ENCODE data around the gene DMRTC2.

GRCh38 chr19:41861846-41862245, 17.0 kb downstream of the DMRTC2 start:
- TF ChIP-seq, protein P1, sequence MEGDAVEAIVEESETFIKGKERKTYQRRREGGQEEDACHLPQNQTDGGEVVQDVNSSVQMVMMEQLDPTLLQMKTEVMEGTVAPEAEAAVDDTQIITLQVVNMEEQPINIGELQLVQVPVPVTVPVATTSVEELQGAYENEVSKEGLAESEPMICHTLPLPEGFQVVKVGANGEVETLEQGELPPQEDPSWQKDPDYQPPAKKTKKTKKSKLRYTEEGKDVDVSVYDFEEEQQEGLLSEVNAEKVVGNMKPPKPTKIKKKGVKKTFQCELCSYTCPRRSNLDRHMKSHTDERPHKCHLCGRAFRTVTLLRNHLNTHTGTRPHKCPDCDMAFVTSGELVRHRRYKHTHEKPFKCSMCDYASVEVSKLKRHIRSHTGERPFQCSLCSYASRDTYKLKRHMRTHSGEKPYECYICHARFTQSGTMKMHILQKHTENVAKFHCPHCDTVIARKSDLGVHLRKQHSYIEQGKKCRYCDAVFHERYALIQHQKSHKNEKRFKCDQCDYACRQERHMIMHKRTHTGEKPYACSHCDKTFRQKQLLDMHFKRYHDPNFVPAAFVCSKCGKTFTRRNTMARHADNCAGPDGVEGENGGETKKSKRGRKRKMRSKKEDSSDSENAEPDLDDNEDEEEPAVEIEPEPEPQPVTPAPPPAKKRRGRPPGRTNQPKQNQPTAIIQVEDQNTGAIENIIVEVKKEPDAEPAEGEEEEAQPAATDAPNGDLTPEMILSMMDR (IDR thresholded peaks at IDR 0.05), result no peak
- no peak for TF ChIP-seq POLR2A (IDR thresholded peaks at IDR 0.05)
